PC-3 (cell line): ENCODE data around the gene DGLUCY. TPM values are rescaled to one million over a fixed set of nuclear protein-coding genes. Genes with fewer than 3 reads are reported as not detected.
"Not testable (repeated sequence)": the region's sequence is repeated elsewhere in the genome, so short reads cannot be mapped to it uniquely, and the experiment has no call there.

Experiments used
- ATAC-seq: fragments of 200-7000 bp; cut with Tn5 transposase; 2 replicates; pipeline ENCODE4 v1.9.1; 2020; ENCODE audit warnings: mild to moderate bottlenecking, moderate library complexity
- BruUV-seq: library from RNA; stranded (reverse); fragments of 400-500 nt; replicated peaks from 2 replicates; lab custom pipeline; 2021; lab: Mats Ljungman, UMichigan
- CTCF ChIA-PET: fragments of 300-600 bp; sonication (Branson Sonifier 250); formaldehyde crosslinking; loops from one replicate; lab custom pipeline; 2022; ENCODE audit warnings: antibody characterized with exemption; lab: Charles Lee
- POLR2A ChIA-PET: fragments of 300-600 bp; sonication (Branson Sonifier 250); formaldehyde crosslinking; loops from one replicate; lab custom pipeline; 2022; ENCODE audit warnings: antibody characterized with exemption; ENCODE audit not compliant: unreplicated experiment; lab: Charles Lee
- DNase-seq: peaks from one replicate; pipeline ENCODE4 v3.0.0-alpha.2; 2015
- H2AFZ ChIP-seq: fragments of 300-600 bp; sonication (generic); 2 replicates; pipeline ENCODE4 v1.6.0; 2016; ENCODE audit warnings: antibody characterized with exemption, low read length
- H3F3A ChIP-seq: fragments of 300-600 bp; sonication (generic); one replicate; pipeline ENCODE4 v1.6.0; 2017; ENCODE audit warnings: antibody characterized with exemption, low read length, control low read depth, mild to moderate bottlenecking; ENCODE audit not compliant: unreplicated experiment
- H3K27ac ChIP-seq: fragments of 300-600 bp; sonication (generic); 2 replicates; pipeline ENCODE4 v1.5.1; 2016; ENCODE audit warnings: mild to moderate bottlenecking, low read length
- H3K27me3 ChIP-seq: fragments of 300-600 bp; sonication (generic); 2 replicates; pipeline ENCODE4 v1.6.1; 2016; ENCODE audit warnings: low read length, mixed read lengths
- H3K36me3 ChIP-seq: fragments of 300-600 bp; sonication (generic); 2 replicates; pipeline ENCODE4 v1.6.1; 2016; ENCODE audit warnings: low read depth, mixed run types, low read length, mixed read lengths
- H3K4me1 ChIP-seq: fragments of 300-600 bp; sonication (generic); 2 replicates; pipeline ENCODE4 v1.5.1; 2016; ENCODE audit warnings: low read length; ENCODE audit not compliant: insufficient read depth
- H3K4me2 ChIP-seq: fragments of 300-600 bp; sonication (generic); 2 replicates; pipeline ENCODE4 v1.6.0; 2016; ENCODE audit warnings: low read length
- H3K4me3 ChIP-seq: fragments of 300-600 bp; sonication (generic); 2 replicates; pipeline ENCODE4 v1.5.1; 2016; ENCODE audit warnings: mild to moderate bottlenecking, low read length, mixed read lengths
- H3K79me2 ChIP-seq: fragments of 300-600 bp; sonication (generic); 2 replicates; pipeline ENCODE4 v1.6.1; 2017; ENCODE audit warnings: low read length, mixed read lengths
- H3K9ac ChIP-seq: fragments of 300-600 bp; sonication (generic); 2 replicates; pipeline ENCODE4 v1.6.0; 2016; ENCODE audit warnings: mild to moderate bottlenecking, low read length
- H3K9me2 ChIP-seq: fragments of 300-600 bp; sonication (generic); replicated peaks from 2 replicates; pipeline ENCODE4 v1.6.1; 2016; ENCODE audit warnings: mixed run types, low read length, mixed read lengths
- H3K9me3 ChIP-seq: fragments of 300-600 bp; sonication (generic); 2 replicates; pipeline ENCODE4 v1.6.1; 2016; ENCODE audit warnings: low read length, mixed read lengths
- H4K20me1 ChIP-seq: fragments of 300-600 bp; sonication (generic); 2 replicates; pipeline ENCODE4 v1.6.1; 2016; ENCODE audit warnings: low read length, mixed read lengths
- CTCF ChIP-seq: fragments of 300-600 bp; sonication (generic); conservative IDR thresholded peaks from 2 replicates; pipeline ENCODE4 v1.5.1; 2017; ENCODE audit warnings: antibody characterized with exemption, low read depth, mild to moderate bottlenecking, low read length
- EZH2 ChIP-seq: fragments of 300-600 bp; sonication (generic); IDR thresholded peaks from one replicate; pipeline ENCODE4 v1.6.1; 2017; ENCODE audit warnings: antibody characterized with exemption, mild to moderate bottlenecking, low read length; ENCODE audit not compliant: unreplicated experiment
- EZH2phosphoT487 ChIP-seq: fragments of 300-600 bp; sonication (generic); IDR thresholded peaks from 2 replicates; pipeline ENCODE4 v1.6.1; 2018; ENCODE audit warnings: mild to moderate bottlenecking, antibody characterized with exemption, low read length, borderline replicate concordance
- intact Hi-C: fragments of 100-400 bp; cut with micrococcal nuclease; formaldehyde crosslinking; loops from 2 replicates; pipeline ENCODE4 v1.9.0; 2023
- total RNA-seq: library from RNA; depleted of rRNA; stranded (reverse); fragments of >200 nt; gene quantifications from 2 replicates; pipeline ENCODE4 v1.2.3, GENCODE V29; 2014

The DGLUCY gene
- total RNA-seq, 1 experiment from 2014 or later, result 0.84 TPM

- no TSS peak for BruUV-seq
- POLR2A ChIA-PET, result no interaction called here
- Histone ChIP-seq H3K4me3 (no peak overlapping the region), H4K20me1 (no peaks in the 10 kb centered on the region), H3K4me1 (peaks cover 16% of the 10 kb centered on the region), H3K9ac (no peak overlapping the region), H3K9me3 (no peaks in the 10 kb centered on the region), H3K4me2 (no peak overlapping the region), H3K79me2 (no peaks in the 10 kb centered on the region), H3F3A (no peaks in the 10 kb centered on the region), H3K27ac (no peak overlapping the region), H2AFZ (no peak overlapping the region), H3K27me3 (no peaks in the 10 kb centered on the region), H3K36me3 (no peaks in the 10 kb centered on the region), H3K9me2 (no peaks in the 10 kb centered on the region)
- intact Hi-C loops, result no loop called here
- ATAC-seq, result no peak
- TF ChIP-seq EZH2 (no peak), EZH2phosphoT487 (no peak), CTCF (no peak)
- CTCF ChIA-PET, result no interaction called here
- no peak for DNase-seq
Measured at GRCh38 chr14:91245029-91245428, 131.2 kb downstream of the DGLUCY start.

DNA sequence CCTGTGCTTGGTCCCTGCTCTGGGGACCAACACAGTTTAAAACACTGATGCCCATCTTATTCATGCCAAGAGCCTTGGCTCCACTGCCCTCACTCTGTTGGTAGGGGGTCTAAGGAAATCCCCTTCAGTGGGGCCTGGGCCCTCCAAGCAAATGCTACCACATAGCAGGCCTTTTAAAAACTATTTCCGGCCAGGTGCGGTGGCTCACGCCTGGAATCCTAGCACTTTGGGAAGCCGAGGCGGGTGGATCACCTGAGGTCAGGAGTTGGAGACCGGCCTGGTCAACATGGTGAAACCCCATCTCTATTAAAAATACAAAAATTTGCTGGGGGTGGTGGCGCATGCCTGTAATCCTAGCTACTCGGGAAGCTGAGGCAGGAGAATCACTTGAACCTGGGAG, 131.7 kb downstream of the DGLUCY start:
- H3F3A ChIP-seq, H3K27ac ChIP-seq, H3K4me2 ChIP-seq, H2AFZ ChIP-seq, H3K4me3 ChIP-seq, H3K36me3 ChIP-seq, H3K9me3 ChIP-seq, H3K9me2 ChIP-seq, DNase-seq, H3K79me2 ChIP-seq, H3K9ac ChIP-seq, ATAC-seq, POLR2A ChIA-PET, H4K20me1 ChIP-seq, H3K27me3 ChIP-seq, intact Hi-C loops, CTCF ChIA-PET, BruUV-seq: not testable (repeated sequence)
- H3K4me1 ChIP-seq, result peaks cover 22% of the 10 kb centered on the region

- BruUV-seq, result no TSS peak
- no peaks in the 10 kb centered on the region for H3K79me2 ChIP-seq
- intact Hi-C loops, result no loop called here
- no peaks in the 10 kb centered on the region for H3F3A ChIP-seq
- no peaks in the 10 kb centered on the region for H3K27me3 ChIP-seq
- no peaks in the 10 kb centered on the region for H3K9me2 ChIP-seq
- no peaks in the 10 kb centered on the region for H4K20me1 ChIP-seq
- H2AFZ ChIP-seq, result no peak overlapping the region
- ATAC-seq, result no peak
- H3K27ac ChIP-seq, result no peak overlapping the region
- H3K4me3 ChIP-seq, result no peak overlapping the region
- no peak for TF ChIP-seq EZH2phosphoT487
- TF ChIP-seq CTCF, result no peak
- TF ChIP-seq EZH2, result no peak
- DNase-seq, result no peak
- CTCF ChIA-PET, result no interaction called here
- no peaks in the 10 kb centered on the region for H3K9me3 ChIP-seq
- H3K36me3 ChIP-seq, result no peaks in the 10 kb centered on the region
- peaks cover 24% of the 10 kb centered on the region for H3K4me1 ChIP-seq
- H3K4me2 ChIP-seq, result no peak overlapping the region
- POLR2A ChIA-PET, result no interaction called here
- no peak overlapping the region for H3K9ac ChIP-seq
Measured at GRCh38 chr14:91246051-91246852, 132.4 kb downstream of the DGLUCY start.
